Measurements from ENCODE around the gene MRI1.
A peak's percentile ranks its signal among the peaks of the same experiment; 100 is the strongest.

The MRI1 gene

DNA sequence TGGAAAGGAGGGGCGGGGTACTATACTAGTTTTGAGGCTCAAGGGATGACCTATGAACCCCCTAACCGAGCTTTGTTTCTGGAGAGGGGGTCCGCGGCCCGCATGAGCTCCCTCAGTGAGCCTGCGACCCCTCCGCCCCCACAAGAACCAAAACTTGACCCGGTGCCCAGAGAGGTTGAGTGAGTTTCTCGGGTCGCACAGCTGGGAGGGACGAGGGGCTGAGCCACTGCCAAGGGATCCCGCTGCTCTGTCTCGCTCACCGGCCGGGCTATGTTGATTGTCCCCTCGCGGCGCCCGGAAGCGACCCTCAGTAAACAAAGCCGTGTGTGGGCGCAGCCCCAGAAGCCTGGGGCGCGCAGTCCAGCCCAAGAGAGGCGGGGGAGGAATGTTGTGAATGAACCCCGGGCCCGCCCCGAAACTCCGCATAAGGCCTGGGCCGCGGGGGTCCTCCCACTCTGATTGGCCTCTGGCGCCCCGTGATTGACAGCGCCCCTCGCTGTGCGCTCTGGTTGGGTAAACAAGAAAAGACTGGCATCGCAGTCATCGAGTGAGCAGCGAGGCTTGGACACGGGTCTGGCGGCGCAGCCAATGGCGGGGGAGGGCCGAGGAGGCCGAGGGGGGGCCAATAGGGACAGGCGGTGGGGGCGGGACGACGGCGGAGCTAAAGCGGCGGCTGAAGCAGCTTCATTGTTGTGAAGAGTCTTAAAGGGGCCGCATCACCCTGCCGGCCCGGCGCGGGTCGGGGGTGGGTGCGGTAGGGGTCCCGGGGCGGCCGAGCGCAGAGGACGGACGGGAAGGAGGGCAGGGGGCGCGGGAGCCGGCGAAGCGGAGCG is 30.7 kb downstream of the MRI1 start, which contains the start of gene ZSWIM4:
Gene ZSWIM4, plus strand, starts transcription at position 687 of the 833 bp plus-strand sequence. CDS start 206 bp downstream, outside the sequence.
- DNase-seq (ENCODE audit: low read depth, low spot score): peak; percentile 99

DNA sequence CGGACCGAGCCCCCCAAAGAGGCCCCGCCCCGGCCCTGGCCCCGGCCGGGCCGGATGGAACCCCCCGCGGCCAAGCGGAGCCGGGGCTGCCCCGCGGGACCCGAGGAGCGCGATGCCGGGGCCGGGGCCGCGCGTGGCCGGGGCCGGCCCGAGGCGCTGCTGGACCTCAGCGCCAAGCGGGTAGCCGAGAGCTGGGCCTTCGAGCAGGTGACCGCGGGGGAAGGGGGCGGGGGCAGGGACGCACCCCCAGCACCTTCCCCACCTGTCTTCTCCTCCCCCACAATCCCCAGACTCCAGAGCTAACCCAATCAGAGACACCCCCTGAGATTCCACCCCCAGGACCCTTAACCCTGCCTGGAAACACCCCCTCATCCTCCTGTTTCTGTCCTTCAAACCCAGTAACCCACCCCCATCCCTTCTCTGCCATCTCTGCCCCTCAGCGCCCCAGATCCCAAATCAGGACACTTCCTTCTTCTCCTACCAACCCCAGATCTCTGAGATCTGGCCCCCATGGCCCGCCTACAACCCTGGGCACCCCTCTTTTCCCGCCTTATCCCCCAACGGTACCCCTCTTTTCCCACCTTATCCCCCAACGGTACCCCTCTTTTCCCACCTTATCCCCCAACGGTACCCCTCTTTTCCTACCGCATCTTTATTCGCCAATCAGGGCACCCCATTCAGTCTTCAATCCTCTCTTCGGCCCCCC is 31.4 kb downstream of the MRI1 start:
- DNase-seq (ENCODE audit: low read depth, low spot score): no peak

- DNase-seq (ENCODE audit: low read depth, low spot score): no peak
Observed at GRCh38 chr19:13796301-13797057, 32.2 kb downstream of the MRI1 start.

DNA sequence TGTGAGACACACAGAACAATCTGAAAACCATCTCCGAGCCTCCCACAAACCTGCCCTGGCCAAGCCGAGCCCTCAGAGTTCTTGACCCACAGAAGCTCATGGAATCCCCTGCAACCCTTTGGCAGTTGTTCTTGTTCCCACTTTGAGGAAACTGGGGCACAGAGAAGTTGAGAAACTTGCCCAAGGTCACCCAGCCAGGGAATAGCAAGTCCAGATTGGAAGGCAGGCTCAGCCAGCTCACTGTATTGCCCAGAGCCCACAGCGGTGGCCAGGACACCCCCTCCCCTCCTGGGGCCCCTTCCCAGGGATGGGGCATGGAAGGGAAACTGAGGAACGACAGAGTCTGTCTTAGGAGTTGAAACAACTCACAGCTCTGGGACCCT is 32.7 kb downstream of the MRI1 start:
- DNase-seq (ENCODE audit: low read depth, low spot score): no peak

DNA sequence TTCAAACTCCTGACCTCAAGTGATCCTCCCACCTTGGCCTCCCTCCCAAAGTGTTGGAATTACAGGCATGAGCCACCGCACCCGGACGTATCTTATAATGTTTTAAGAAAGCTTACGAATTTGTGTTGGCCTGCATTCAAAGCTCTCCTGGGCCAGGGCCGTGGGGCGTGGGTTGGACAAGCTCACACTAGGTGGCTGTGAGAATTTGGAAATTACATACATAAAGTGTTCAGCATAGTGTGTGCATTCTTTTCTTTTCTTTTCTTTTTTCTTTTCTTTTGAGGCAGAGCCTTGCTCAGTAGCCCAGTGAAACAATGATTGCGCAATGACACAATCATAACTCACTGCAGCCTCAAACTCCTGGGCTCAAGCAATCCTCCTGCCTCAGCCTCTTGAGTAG is 33.5 kb downstream of the MRI1 start:
- no peak for DNase-seq (ENCODE audit: low read depth, low spot score)

- no peak for DNase-seq (ENCODE audit: low read depth, low spot score)
Observed at GRCh38 chr19:13799669-13800068, 35.3 kb downstream of the MRI1 start.

GRCh38 chr19:13803038-13803437 is 38.7 kb downstream of the MRI1 start:
- no peak for DNase-seq (ENCODE audit: low read depth, low spot score)

GRCh38 chr19:13804830-13805683 is 40.7 kb downstream of the MRI1 start:
- DNase-seq (ENCODE audit: low read depth, low spot score): no peak

DNA sequence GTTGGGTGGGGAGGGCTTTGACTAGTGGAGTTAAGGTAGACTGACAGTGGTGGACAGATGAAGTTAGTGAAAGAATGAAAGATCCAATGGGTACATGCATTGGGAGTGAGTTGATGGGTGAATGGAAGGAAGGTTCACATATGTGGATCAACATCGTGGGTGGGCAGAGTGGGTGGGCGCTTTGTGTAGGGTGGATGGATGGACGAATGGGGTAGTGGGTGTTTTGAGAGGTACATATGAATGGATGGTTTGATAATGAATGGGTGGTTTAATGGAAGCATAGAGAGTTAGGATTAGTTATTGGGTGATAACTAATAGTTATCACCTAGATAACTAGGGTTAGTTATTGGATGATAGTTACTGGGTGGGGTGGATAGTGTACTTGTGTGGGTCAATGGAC is 42.4 kb downstream of the MRI1 start:
- DNase-seq (ENCODE audit: low read depth, low spot score): no peak

DNA sequence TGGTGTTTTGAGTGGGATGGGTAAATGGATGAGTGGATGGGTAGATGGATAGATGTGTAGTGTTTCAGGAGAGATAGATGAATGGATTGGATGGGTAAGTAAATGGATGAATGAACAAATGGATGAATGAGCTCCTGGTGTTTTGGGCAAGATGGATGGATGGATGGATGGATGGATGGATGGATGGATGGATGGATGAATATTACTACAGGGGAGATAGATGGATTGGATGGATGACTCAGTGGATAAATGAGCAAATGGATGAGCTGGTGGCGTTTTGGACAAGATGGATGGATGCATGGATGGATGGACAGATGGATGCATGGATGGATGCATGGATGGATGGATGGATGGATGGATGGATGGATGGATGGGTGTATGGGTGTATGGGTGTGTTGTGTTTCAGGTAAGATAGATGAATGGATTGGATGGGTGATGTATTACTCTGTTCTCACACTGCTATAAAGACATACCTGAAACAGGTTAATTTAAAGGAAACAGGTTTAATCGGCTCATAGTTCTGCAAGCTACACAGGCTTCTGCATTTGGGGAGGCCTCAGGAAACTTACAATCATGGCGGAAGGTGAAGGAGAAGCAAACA is 43.2 kb downstream of the MRI1 start:
- no peak for DNase-seq (ENCODE audit: low read depth, low spot score)

DNA sequence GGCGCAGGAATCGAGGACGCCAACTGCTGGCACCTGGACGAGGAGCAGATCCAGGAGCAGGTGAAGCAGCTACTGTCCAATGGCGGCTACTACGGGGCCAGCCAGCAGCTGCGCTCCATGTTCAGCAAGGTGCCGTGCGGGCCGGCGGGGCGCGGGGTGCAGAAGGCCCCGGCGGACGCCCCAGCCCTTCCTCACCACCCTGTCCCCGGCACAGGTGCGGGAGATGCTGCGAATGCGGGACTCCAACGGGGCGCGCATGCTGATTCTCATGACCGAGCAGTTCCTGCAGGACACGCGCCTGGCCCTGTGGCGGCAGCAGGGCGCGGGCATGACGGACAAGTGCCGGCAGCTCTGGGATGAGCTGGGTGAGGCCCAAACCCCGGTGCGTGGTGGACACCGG is 44.5 kb downstream of the MRI1 start:
- no peak for DNase-seq (ENCODE audit: low read depth, low spot score)

DNA sequence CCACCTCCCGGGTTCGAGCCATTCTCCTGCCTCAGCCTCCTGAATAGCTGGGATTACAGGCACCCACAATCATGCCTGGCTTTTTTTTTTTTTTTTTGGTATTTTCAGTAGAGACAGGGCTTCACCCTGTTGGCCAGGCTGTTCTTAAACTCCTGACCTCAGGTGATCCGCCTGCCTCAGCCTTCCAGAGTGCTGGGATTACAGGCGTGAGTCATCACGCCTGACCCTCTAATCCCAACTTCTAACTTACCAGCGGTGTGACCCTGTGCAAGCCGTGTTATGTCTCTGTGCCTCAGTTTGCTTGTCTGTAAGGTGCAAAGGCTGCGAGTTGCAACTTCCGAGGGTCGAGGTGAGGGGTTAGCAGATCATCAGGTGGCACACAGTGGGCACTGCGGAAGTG is 48.2 kb downstream of the MRI1 start:
- DNase-seq (ENCODE audit: low read depth, low spot score): no peak

GRCh38 chr19:13813147-13813546 is 48.8 kb downstream of the MRI1 start:
- no peak for DNase-seq (ENCODE audit: low read depth, low spot score)

GRCh38 chr19:13814550-13814949 is 50.2 kb downstream of the MRI1 start:
- no peak for DNase-seq (ENCODE audit: low read depth, low spot score)

DNA sequence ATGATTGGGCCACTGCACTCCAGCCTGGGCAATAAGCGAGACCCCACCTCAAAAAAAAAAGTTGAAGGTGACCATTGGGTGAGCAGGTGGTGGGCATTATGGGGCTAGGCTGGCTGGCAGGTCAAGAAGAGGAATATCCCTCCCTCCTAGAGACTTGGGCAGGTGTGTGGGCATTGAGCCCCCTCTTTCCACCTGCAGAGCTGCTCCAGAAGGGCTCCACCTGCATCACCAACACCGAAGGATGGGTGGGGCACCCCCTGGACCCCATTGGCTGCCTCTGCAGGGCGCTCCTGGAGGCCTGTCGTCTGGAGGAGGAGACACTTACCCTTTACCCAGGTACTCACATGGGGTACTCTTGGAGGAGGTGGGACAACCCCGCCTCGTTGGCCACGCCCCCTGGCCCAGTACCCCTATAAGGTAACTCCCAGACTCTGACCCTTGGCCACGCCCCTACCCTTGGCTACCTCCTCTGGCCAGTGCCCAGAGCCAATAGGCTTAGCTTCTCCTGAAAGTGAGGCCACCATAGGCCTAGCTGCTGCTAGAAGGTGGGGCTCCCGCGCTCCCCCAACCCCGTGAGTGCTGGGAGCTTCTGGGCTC is 52.8 kb downstream of the MRI1 start:
- DNase-seq (ENCODE audit: low read depth, low spot score): no peak

DNA sequence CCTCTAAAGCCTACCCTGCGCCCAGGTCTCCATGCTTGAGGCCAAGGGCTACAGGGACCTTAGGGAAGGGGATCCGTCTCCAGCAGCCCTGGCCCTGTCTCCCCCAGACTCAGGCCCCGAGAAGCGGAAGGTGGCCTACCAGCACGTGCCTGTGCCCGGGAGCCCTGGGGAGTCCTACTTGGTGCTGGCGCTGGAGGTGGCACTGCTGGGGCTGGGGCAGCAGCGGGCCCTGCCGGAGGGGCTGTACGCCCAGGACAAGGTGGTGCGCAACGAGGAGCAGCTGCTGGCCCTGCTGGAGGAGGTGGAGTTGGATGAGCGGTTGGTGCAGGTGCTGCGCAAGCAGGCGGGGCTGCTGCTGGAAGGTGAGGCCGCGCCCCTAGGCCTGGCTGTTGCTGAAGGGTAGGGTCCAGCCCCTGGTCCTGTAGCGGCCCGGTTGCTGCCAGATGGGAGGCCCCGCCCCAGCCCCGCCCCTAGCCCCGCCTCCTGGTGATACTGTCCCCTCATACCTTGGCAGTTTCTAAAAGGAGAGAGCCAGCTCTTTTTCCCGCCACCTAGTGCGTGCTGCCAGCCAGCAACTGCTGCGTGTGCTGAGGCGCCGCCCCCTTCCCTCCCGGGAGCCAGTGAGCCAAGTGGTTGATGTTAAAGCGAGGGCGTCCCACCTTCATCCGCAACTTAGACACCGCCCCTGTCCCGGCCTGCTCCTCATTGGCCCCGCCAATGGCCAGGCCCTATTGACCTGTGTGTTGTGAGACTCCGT is 53.5 kb downstream of the MRI1 start:
- no peak for DNase-seq (ENCODE audit: low read depth, low spot score)

DNA sequence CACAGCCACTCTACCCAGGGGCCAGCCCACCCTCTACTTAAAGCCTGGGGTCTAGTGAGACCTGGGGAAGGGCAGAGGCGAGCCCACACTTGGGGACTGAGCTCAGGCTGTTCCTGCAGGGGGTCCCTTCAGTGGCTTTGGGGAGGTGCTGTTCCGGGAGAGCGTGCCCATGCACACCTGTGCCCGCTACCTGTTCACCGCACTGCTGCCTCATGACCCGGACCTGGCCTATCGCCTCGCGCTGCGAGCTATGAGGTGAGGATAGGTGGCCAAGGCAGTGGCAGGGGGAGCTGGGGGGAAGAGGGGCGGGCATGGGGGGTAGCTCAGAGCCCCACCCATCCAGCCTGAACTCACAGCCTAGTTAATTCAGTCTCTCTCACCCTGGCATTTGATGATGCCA is 54.9 kb downstream of the MRI1 start:
- no peak for DNase-seq (ENCODE audit: low read depth, low spot score)

- DNase-seq (ENCODE audit: low read depth, low spot score): no peak
Observed at GRCh38 chr19:13821292-13821691, 57.0 kb downstream of the MRI1 start.

GRCh38 chr19:13823256-13823655 is 58.9 kb downstream of the MRI1 start:
- no peak for DNase-seq (ENCODE audit: low read depth, low spot score)
